Measurements from ENCODE around the gene FARP2.

Gene FARP2

GRCh38 chr2:241494311-241494908, 138.3 kb downstream of the FARP2 start:
- Histone ChIP-seq H3K27ac (ENCODE audit: low read depth in 2 of 2, low read length in 2 of 2) (peak overlapping the region in 1 of 2 donors; percentile 35), H3K9ac (ENCODE audit: low read depth in 1 of 2, low read length in 2 of 2) (peak overlapping the region in 1 of 2 donors; percentile 7), H3K27me3 (ENCODE audit: control insufficient read depth in 2 of 2, insufficient read depth in 2 of 2, low read length in 2 of 2) (no peaks in the 10 kb centered on the region), H3K36me3 (ENCODE audit: control insufficient read depth in 2 of 2, insufficient read depth in 2 of 2, low read length in 2 of 2) (peaks cover 53 to 57% of the 10 kb centered on the region in 2 donors), H3K4me1 (ENCODE audit: control insufficient read depth in 2 of 2, insufficient read depth in 2 of 2, low read length in 2 of 2) (peaks cover 21 to 54% of the 10 kb centered on the region in 2 donors), H3K9me3 (ENCODE audit: control insufficient read depth in 2 of 2, low read length in 2 of 2) (no peaks in the 10 kb centered on the region), H3K4me3 (ENCODE audit: low read length in 2 of 2) (no peak overlapping the region)

- Histone ChIP-seq H3K27ac (ENCODE audit: low read depth in 2 of 2, low read length in 2 of 2) (no peak overlapping the region), H3K27me3 (ENCODE audit: control insufficient read depth in 2 of 2, insufficient read depth in 2 of 2, low read length in 2 of 2) (no peaks in the 10 kb centered on the region), H3K36me3 (ENCODE audit: control insufficient read depth in 2 of 2, insufficient read depth in 2 of 2, low read length in 2 of 2) (peaks cover 49 to 59% of the 10 kb centered on the region in 2 donors), H3K9ac (ENCODE audit: low read depth in 1 of 2, low read length in 2 of 2) (peak overlapping the region in 1 of 2 donors; percentile 5), H3K4me1 (ENCODE audit: control insufficient read depth in 2 of 2, insufficient read depth in 2 of 2, low read length in 2 of 2) (peaks cover 19 to 45% of the 10 kb centered on the region in 2 donors), H3K4me3 (ENCODE audit: low read length in 2 of 2) (no peak overlapping the region), H3K9me3 (ENCODE audit: control insufficient read depth in 2 of 2, low read length in 2 of 2) (no peaks in the 10 kb centered on the region)
These were observed 139.3 kb downstream of the FARP2 start for GRCh38 chr2:241495172-241496002.

GRCh38 chr2:241496003-241496707, 140.1 kb downstream of the FARP2 start:
- peaks cover 49 to 58% of the 10 kb centered on the region in 2 donors for H3K36me3 ChIP-seq (ENCODE audit: control insufficient read depth in 2 of 2, insufficient read depth in 2 of 2, low read length in 2 of 2)
- peak overlapping the region; percentile 52 to 84 for H3K27ac ChIP-seq (ENCODE audit: low read depth in 2 of 2, low read length in 2 of 2)
- no peaks in the 10 kb centered on the region for H3K9me3 ChIP-seq (ENCODE audit: control insufficient read depth in 2 of 2, low read length in 2 of 2)
- no peak overlapping the region for H3K4me3 ChIP-seq (ENCODE audit: low read length in 2 of 2)
- peak overlapping the region in 1 of 2 donors; percentile 40 for H3K9ac ChIP-seq (ENCODE audit: low read depth in 1 of 2, low read length in 2 of 2)
- peaks cover 15 to 41% of the 10 kb centered on the region in 2 donors for H3K4me1 ChIP-seq (ENCODE audit: control insufficient read depth in 2 of 2, insufficient read depth in 2 of 2, low read length in 2 of 2)
- no peaks in the 10 kb centered on the region for H3K27me3 ChIP-seq (ENCODE audit: control insufficient read depth in 2 of 2, insufficient read depth in 2 of 2, low read length in 2 of 2)

- no peaks in the 10 kb centered on the region for H3K9me3 ChIP-seq (ENCODE audit: control insufficient read depth in 2 of 2, low read length in 2 of 2)
- peaks cover 46 to 57% of the 10 kb centered on the region in 2 donors for H3K36me3 ChIP-seq (ENCODE audit: control insufficient read depth in 2 of 2, insufficient read depth in 2 of 2, low read length in 2 of 2)
- H3K4me3 ChIP-seq (ENCODE audit: low read length in 2 of 2), result no peak overlapping the region
- peaks cover 15 to 41% of the 10 kb centered on the region in 2 donors for H3K4me1 ChIP-seq (ENCODE audit: control insufficient read depth in 2 of 2, insufficient read depth in 2 of 2, low read length in 2 of 2)
- peak overlapping the region in 1 of 2 donors; percentile 46 for H3K9ac ChIP-seq (ENCODE audit: low read depth in 1 of 2, low read length in 2 of 2)
- peak overlapping the region; percentile 81 to 84 for H3K27ac ChIP-seq (ENCODE audit: low read depth in 2 of 2, low read length in 2 of 2)
- H3K27me3 ChIP-seq (ENCODE audit: control insufficient read depth in 2 of 2, insufficient read depth in 2 of 2, low read length in 2 of 2), result no peaks in the 10 kb centered on the region
These were observed 141.1 kb downstream of the FARP2 start for GRCh38 chr2:241496904-241497877.

- H3K4me3 ChIP-seq (ENCODE audit: low read length in 2 of 2), result no peak overlapping the region
- H3K27ac ChIP-seq (ENCODE audit: low read depth in 2 of 2, low read length in 2 of 2), result peak overlapping the region in 1 of 2 donors; percentile 82
- H3K9me3 ChIP-seq (ENCODE audit: control insufficient read depth in 2 of 2, low read length in 2 of 2), result no peaks in the 10 kb centered on the region
- no peaks in the 10 kb centered on the region for H3K27me3 ChIP-seq (ENCODE audit: control insufficient read depth in 2 of 2, insufficient read depth in 2 of 2, low read length in 2 of 2)
- peaks cover 35 to 49% of the 10 kb centered on the region in 2 donors for H3K36me3 ChIP-seq (ENCODE audit: control insufficient read depth in 2 of 2, insufficient read depth in 2 of 2, low read length in 2 of 2)
- peaks cover 15 to 41% of the 10 kb centered on the region in 2 donors for H3K4me1 ChIP-seq (ENCODE audit: control insufficient read depth in 2 of 2, insufficient read depth in 2 of 2, low read length in 2 of 2)
- H3K9ac ChIP-seq (ENCODE audit: low read depth in 1 of 2, low read length in 2 of 2), result peak overlapping the region in 1 of 2 donors; percentile 26
These were observed 142.3 kb downstream of the FARP2 start for GRCh38 chr2:241498115-241499070.

- Histone ChIP-seq H3K27ac (ENCODE audit: low read depth in 2 of 2, low read length in 2 of 2) (no peak overlapping the region), H3K4me1 (ENCODE audit: control insufficient read depth in 2 of 2, insufficient read depth in 2 of 2, low read length in 2 of 2) (peaks cover 14 to 37% of the 10 kb centered on the region in 2 donors), H3K9ac (ENCODE audit: low read depth in 1 of 2, low read length in 2 of 2) (no peak overlapping the region), H3K4me3 (ENCODE audit: low read length in 2 of 2) (no peak overlapping the region), H3K27me3 (ENCODE audit: control insufficient read depth in 2 of 2, insufficient read depth in 2 of 2, low read length in 2 of 2) (no peaks in the 10 kb centered on the region), H3K36me3 (ENCODE audit: control insufficient read depth in 2 of 2, insufficient read depth in 2 of 2, low read length in 2 of 2) (peaks cover 28 to 43% of the 10 kb centered on the region in 2 donors), H3K9me3 (ENCODE audit: control insufficient read depth in 2 of 2, low read length in 2 of 2) (no peaks in the 10 kb centered on the region)
These were observed 143.3 kb downstream of the FARP2 start for GRCh38 chr2:241499146-241499965.

GRCh38 chr2:241500016-241500415, 143.9 kb downstream of the FARP2 start:
- peaks cover 11 to 31% of the 10 kb centered on the region in 2 donors for H3K4me1 ChIP-seq (ENCODE audit: control insufficient read depth in 2 of 2, insufficient read depth in 2 of 2, low read length in 2 of 2)
- H3K4me3 ChIP-seq (ENCODE audit: low read length in 2 of 2), result no peak overlapping the region
- no peaks in the 10 kb centered on the region for H3K27me3 ChIP-seq (ENCODE audit: control insufficient read depth in 2 of 2, insufficient read depth in 2 of 2, low read length in 2 of 2)
- no peak overlapping the region for H3K27ac ChIP-seq (ENCODE audit: low read depth in 2 of 2, low read length in 2 of 2)
- H3K9me3 ChIP-seq (ENCODE audit: control insufficient read depth in 2 of 2, low read length in 2 of 2), result no peaks in the 10 kb centered on the region
- H3K9ac ChIP-seq (ENCODE audit: low read depth in 1 of 2, low read length in 2 of 2), result no peak overlapping the region
- peaks cover 26 to 40% of the 10 kb centered on the region in 2 donors for H3K36me3 ChIP-seq (ENCODE audit: control insufficient read depth in 2 of 2, insufficient read depth in 2 of 2, low read length in 2 of 2)

GRCh38 chr2:241500431-241500975, 144.4 kb downstream of the FARP2 start:
- Histone ChIP-seq H3K9me3 (ENCODE audit: control insufficient read depth in 2 of 2, low read length in 2 of 2) (no peaks in the 10 kb centered on the region), H3K4me3 (ENCODE audit: low read length in 2 of 2) (no peak overlapping the region), H3K4me1 (ENCODE audit: control insufficient read depth in 2 of 2, insufficient read depth in 2 of 2, low read length in 2 of 2) (peaks cover 9 to 26% of the 10 kb centered on the region in 2 donors), H3K27ac (ENCODE audit: low read depth in 2 of 2, low read length in 2 of 2) (no peak overlapping the region), H3K9ac (ENCODE audit: low read depth in 1 of 2, low read length in 2 of 2) (no peak overlapping the region), H3K36me3 (ENCODE audit: control insufficient read depth in 2 of 2, insufficient read depth in 2 of 2, low read length in 2 of 2) (peaks cover 21 to 35% of the 10 kb centered on the region in 2 donors), H3K27me3 (ENCODE audit: control insufficient read depth in 2 of 2, insufficient read depth in 2 of 2, low read length in 2 of 2) (no peaks in the 10 kb centered on the region)

Data from mucosa of rectum (tissue), 2 donors.